ENCODE data around the gene DLK2. TPM values are rescaled to one million over a fixed set of nuclear protein-coding genes. Genes with fewer than 3 reads are reported as not detected.

DLK2 gene
- total RNA-seq, 1 experiment from 2014 or later, result 1.5 TPM

DNA sequence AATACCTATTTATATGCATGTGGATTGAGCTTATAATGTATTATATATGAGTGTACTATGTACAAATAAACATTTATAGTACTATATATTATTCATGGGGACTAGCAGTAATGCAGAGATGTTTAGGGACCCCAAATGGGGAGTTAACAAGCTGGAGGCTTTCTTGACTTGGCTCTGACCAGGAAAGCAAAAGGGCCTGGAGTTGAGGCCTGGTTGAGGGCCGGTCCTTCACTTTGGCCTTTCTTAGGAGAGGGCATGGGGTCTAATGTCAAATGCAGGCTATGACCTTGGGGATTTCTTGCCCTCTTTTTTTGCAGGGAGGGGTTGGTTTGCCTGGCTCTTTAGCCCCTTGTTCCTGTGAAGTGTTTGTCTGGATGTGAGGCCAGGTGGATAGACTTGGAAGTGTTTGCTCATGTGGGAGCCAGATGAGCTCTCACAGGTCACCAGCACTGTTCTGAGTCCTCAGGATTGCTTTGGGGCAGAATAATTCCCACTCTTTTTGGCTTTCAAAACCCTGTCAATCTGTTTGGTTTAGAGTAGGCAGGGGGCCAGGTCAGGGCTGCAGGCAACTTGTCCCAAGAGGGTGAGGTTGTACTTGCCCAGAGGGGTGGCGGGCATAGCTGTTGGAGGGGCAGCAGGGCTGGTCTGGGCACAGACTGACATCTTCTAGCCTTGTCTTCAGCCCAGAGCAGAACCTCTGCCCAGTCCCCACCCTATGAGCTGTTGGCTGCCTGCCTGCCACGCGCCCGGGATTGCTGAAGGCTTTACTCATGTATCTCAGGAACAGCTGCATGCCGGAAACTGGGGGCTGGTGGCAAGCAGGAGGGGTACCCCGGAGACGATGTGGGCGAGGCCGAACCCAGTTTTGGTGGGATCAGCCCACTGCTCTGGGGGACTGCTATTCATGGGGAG, 36.7 kb upstream of the DLK2 start:
- Histone ChIP-seq H3K4me3 (no peak overlapping the region; the same call in 1 of the 2 replicates), H3K36me3 (no peaks in the 10 kb centered on the region), H3K9me3 (no peaks in the 10 kb centered on the region), H3K27me3 (no peaks in the 10 kb centered on the region)
- DNase-seq, result peak; percentile 90

DNA sequence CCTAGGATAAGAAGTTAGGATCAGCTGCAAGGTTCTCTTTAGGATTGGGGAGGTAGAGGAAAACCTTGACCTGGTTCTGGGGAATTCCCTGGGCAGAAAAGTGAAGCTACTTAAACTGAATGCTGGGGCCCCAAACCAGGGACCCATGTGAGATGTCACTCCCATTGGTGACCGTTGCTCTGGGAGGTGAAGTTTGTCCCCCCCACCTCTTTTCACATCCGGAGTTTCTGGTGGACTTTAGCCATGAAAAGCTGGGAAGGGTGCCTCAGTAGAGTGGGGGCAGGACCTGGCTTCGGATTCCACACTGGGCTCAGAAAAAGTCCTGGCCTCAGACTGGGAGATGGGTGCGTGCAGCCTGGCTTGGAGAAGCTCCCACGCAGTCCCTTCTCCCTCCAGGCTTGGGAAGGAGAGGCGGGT, 35.2 kb upstream of the DLK2 start:
- no peak overlapping the region for H3K4me3 ChIP-seq
- H3K9me3 ChIP-seq, result no peaks in the 10 kb centered on the region
- DNase-seq, result no peak
- H3K27me3 ChIP-seq, result no peaks in the 10 kb centered on the region
- H3K36me3 ChIP-seq, result no peaks in the 10 kb centered on the region

DNA sequence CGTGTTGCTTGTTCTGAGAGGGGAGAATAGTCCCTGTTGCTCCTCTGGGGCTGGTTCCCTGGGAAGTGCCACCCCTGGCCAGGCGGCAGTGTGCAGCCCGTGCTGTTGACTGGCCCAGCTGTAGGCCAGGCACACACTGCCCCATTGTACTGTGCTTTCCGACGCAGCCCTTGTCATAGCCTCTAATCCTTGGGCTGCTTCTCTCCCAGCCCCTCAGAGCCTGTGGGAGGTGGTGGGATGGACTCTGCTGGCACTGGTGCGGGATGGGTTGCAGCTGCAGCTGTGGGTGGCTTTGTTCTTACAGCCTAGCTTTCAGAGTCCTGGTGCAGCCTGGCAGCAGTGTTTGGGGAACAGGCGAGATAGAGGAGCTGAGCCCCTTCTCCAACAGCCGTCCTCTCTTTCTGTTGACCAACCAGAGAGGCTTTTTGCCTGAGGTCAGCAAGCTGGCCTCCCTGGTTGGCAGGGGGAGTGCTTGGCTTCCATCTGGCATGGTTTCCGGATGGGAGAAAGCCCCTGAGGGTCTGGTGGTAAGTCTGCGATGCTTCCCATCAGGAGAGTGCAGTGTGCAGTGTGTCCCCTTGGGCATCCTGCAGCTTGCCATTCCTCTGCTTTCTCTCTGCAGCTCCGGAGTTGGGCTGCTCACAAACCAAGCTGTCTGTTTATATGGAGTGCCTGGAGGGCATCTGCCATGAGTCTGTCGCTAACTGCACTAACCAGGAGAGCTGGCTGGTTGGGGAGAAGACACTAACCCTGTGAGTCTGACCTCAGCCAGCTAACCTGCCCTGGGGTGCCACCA, 34.1 kb upstream of the DLK2 start:
- no peaks in the 10 kb centered on the region for H3K27me3 ChIP-seq
- H3K36me3 ChIP-seq, result no peaks in the 10 kb centered on the region
- DNase-seq, result no peak
- no peak overlapping the region for H3K4me3 ChIP-seq
- no peaks in the 10 kb centered on the region for H3K9me3 ChIP-seq

DNA sequence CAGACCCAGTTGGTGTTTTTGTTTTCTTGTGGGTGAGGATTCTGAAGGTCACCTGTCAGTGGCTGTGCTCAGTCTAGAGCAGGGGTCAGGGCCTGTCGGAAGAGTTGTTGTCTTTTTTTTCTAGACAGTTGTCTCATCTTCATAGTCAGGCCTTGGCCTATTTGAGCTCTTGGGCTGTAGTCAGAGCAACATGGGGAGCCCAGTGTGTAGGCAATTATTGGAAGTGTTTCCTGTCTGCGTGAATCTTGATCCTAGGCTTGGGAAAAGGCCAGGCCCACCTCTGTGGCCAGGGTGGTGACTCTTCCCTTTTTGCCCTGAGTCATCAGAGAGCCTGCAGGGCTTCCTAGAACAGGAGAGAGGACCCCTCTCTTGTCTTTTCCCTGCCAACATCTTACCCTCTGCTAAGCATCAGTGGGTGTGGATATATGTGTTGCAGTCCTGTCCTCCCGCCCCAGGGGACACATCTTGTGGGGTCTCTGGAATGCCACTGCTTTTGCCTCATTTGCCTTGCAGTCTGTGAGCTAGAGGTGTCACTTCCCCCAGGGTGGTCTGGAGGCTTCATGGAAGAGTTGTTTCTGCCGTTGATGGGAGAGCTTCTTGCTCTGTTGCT, 33.4 kb upstream of the DLK2 start:
- peak; percentile 59 for DNase-seq

DNA sequence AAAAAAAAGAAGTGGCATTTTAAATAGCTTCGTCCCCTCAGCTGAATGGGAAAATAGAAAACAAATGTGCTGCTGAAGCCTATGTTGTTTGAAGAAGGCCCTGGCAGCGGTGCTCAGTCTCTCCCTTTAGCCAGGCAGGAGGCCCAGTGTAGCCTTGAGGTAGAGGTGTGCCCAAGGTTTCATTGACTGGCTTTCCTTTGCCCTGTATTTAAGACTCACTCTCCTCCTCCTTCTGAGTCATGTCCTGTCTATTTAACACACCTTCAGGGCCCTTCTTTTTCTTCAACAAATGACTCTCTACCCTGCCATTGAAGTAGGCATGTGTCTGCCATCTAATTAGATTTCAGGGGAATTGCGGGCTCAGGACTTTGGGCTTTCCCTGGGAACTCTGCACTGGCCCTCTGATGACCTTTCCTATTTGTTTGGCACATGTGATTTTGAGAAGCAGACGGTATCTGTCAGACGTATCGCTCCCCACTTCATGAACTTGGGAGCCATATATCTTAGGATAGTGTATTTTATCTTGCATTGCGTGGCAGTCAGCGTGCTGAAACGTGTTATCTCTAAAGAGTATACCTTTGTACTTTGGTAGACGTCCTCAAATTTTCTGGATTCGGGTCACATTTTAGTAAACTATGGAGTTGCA, 26.4 kb upstream of the DLK2 start:
- Histone ChIP-seq H3K9me3 (no peaks in the 10 kb centered on the region), H3K4me3 (no peak overlapping the region), H3K36me3 (no peaks in the 10 kb centered on the region), H3K27me3 (no peaks in the 10 kb centered on the region)
- no peak for DNase-seq

More for the DNA sequence above, 33.4 kb upstream of the DLK2 start:
- Histone ChIP-seq H3K4me3 (no peak overlapping the region), H3K27me3 (no peaks in the 10 kb centered on the region), H3K9me3 (no peaks in the 10 kb centered on the region), H3K36me3 (no peaks in the 10 kb centered on the region)

DNA sequence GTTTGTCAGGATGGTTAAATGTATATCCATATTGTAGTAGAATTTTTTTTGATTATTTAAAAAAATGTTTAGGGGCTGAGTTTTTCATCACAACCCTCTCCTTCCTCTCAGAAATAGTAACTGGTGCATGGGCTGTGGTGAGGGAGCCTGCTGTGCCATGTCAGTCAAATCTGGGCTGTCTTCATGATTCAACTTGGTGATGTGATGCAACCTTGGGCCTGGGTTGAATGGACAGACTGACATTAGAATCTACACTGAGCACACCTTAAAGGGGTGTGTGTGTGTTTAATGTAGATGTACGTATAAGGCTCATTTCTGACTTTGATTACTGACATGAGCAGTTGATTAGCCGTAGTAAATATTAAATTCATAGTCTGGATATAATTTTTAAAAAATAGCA, 25.7 kb upstream of the DLK2 start:
- Histone ChIP-seq H3K4me3 (no peak overlapping the region), H3K27me3 (no peaks in the 10 kb centered on the region), H3K9me3 (no peaks in the 10 kb centered on the region), H3K36me3 (no peaks in the 10 kb centered on the region)
- DNase-seq, result no peak

DNA sequence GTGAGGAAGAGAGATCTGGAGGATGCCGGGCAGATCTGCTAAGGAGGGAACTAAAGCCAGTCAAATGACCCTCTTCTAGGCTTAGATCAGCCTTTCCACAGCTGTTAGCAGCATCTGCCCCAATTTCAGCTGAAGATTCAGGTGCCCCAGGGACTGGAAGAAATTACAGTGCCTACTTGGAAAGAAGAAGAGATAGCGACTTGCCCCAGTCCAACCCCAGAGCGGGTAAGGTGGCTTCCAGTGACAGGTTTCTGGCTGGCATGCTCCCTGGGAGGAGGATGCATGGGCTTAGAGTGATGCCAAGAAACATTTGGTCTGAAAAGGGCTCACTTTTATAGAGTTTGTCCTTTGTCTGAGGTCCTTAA, 22.6 kb upstream of the DLK2 start:
- Histone ChIP-seq H3K9me3 (no peaks in the 10 kb centered on the region), H3K27me3 (no peaks in the 10 kb centered on the region), H3K4me3 (peak overlapping the region; percentile 60), H3K36me3 (no peaks in the 10 kb centered on the region)
- no peak for DNase-seq

DNA sequence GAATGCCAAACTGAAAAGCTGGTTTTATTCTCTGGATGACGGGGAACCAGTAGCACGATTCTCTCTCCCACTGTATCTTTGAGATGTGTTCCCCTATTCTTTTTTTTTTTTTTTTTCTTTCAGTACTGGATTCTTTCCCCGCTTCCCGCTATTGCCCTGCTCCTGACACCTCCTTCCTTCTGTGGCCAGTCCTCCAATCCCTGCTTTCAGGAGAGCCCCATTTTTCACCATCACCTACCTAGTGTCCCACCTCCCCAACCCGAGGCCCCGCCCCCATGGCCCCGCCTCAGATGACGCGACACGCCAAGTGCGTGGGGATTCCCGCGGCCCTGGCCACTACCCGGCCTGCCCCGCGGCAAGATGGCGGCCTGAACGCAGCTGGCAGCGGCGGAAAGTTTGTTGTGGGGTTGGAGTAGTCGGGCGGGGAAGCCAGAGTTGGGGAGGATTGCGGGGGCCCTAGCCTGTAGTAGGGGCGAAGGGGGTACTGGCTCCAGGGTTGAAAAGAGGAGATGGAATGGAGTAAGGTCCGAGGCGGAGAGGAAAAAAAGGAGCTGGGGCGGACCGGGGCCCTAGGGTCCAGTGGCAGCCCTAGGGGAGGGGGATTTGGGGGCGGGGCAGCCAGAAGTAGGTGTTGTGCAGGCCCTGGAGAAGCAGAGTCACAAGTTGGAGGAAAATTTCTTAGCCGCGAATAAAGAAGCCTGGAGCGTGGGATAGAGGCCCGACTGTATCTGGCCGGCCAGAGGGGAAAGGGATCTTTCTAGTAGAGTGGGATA, 22.1 kb upstream of the DLK2 start, which contains the start of gene TJAP1:
TJAP1 (plus strand) TSS at position 336 of the 773 bp plus-strand sequence. CDS start 21,432 bp downstream, outside the sequence.
- H3K27me3 ChIP-seq, result no peaks in the 10 kb centered on the region
- DNase-seq, result peak; percentile 85
- no peaks in the 10 kb centered on the region for H3K9me3 ChIP-seq
- H3K4me3 ChIP-seq, result peak within 1 kb of the TSS; percentile 60
- H3K36me3 ChIP-seq, result no peaks in the 10 kb centered on the region

DNA sequence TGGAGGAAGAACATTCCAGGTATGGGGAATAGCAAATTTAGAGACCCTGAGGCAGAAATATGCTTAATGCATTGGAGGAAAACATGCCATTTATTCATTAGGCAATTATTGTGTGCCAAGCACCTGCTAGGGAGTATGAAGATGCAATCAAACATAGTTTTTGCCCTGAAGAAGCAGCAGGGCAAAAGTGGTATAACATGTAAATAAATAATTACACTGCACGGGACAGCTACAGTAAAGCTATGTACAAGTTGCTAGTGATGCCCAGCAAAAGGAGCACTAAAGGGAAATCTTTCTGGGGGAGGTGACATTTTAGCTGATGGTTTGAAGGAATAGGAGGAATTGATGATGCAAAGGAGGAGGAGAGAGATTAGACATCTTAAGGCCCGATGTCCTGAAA, 21.4 kb upstream of the DLK2 start:
- DNase-seq, result no peak
- H3K36me3 ChIP-seq, result no peaks in the 10 kb centered on the region
- H3K9me3 ChIP-seq, result no peaks in the 10 kb centered on the region
- H3K27me3 ChIP-seq, result no peaks in the 10 kb centered on the region
- H3K4me3 ChIP-seq, result peak overlapping the region; percentile 60

DNA sequence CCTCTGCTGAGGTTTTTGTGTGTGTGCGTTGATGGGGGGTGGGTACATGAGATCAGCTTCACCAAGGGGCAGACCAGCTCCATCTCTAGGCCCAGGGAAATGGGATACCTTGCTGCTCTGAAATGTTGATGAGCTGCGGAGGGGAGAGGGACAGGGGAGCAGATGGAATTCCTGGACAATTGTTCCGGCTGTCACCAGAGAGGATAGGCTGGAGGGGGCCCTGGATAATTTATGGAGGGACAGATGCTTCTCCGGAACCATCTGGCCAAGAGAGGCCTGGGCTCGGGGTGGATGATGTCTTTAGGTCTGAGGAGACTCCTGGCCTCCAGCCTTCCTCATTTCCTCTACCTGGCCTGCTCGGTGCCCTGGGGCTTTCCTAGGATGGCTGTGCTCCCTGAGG, 20.2 kb upstream of the DLK2 start:
- H3K9me3 ChIP-seq, result no peaks in the 10 kb centered on the region
- no peaks in the 10 kb centered on the region for H3K36me3 ChIP-seq
- no peak overlapping the region for H3K4me3 ChIP-seq
- DNase-seq, result no peak
- H3K27me3 ChIP-seq, result no peaks in the 10 kb centered on the region

DNA sequence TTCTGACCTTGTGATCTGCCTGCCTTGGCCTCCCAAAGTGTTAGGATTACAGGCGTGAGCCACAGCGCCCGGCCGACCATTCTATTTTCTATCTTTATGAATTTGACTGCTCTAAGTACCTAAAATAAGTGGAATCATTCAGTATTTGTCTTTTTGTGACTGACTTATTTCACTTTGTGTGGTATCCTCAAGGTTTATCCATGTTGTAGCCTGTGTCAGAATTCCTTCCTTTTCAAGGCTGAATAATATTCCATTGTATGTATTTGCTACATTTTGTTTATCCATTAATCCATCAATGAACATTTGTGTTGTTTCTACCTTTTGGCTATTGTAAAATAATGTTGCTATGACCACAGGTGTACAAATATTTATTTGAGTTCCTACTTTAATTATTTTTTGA, 17.2 kb upstream of the DLK2 start:
- H3K9me3 ChIP-seq, result no peaks in the 10 kb centered on the region
- H3K4me3 ChIP-seq, result no peak overlapping the region
- no peak for DNase-seq
- H3K36me3 ChIP-seq, result no peaks in the 10 kb centered on the region
- H3K27me3 ChIP-seq, result no peaks in the 10 kb centered on the region

DNA sequence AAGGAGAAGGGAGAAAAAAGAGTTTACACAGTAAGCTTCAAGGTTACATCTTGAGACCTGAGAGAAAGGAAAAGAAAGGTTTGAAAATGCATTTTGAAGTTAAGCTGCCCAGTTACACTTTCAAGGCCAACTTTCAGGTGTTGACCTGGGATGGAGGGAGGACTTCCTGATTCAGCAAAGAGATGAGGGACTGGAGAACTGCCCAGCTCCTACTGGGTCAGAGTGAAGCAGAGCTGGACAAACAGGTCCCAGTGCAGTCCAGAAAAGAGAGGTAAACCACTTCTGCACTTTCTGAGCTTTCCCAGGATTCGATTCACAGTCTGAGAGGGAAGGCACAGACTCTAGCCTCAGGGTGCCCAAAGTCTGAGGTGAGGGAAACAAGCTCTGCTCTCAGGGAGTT, 16.1 kb upstream of the DLK2 start:
- H3K36me3 ChIP-seq, result no peaks in the 10 kb centered on the region
- DNase-seq, result no peak
- H3K27me3 ChIP-seq, result no peaks in the 10 kb centered on the region
- H3K9me3 ChIP-seq, result no peaks in the 10 kb centered on the region
- no peak overlapping the region for H3K4me3 ChIP-seq

DNA sequence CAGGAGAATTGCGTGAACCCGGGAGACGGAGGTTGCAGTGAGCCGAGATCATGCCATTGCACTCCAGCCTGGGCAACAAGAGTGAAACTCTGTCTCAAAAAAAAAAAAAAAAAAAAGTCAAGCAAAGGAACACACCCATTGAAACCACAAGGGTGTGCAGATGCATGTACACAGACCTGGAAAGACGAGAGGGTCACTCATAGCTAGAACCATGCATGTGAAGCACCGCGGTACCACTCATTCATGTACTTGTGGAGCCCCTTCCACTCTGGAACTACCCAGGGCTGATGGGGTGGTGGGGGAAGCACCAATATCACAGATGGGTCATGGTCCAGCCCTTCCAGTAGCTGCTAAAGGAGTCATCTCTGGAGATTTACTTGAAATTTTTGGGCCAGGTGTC, 14.6 kb upstream of the DLK2 start:
- no peak for DNase-seq
- no peaks in the 10 kb centered on the region for H3K36me3 ChIP-seq
- H3K27me3 ChIP-seq, result no peaks in the 10 kb centered on the region
- no peaks in the 10 kb centered on the region for H3K9me3 ChIP-seq
- no peak overlapping the region for H3K4me3 ChIP-seq

DNA sequence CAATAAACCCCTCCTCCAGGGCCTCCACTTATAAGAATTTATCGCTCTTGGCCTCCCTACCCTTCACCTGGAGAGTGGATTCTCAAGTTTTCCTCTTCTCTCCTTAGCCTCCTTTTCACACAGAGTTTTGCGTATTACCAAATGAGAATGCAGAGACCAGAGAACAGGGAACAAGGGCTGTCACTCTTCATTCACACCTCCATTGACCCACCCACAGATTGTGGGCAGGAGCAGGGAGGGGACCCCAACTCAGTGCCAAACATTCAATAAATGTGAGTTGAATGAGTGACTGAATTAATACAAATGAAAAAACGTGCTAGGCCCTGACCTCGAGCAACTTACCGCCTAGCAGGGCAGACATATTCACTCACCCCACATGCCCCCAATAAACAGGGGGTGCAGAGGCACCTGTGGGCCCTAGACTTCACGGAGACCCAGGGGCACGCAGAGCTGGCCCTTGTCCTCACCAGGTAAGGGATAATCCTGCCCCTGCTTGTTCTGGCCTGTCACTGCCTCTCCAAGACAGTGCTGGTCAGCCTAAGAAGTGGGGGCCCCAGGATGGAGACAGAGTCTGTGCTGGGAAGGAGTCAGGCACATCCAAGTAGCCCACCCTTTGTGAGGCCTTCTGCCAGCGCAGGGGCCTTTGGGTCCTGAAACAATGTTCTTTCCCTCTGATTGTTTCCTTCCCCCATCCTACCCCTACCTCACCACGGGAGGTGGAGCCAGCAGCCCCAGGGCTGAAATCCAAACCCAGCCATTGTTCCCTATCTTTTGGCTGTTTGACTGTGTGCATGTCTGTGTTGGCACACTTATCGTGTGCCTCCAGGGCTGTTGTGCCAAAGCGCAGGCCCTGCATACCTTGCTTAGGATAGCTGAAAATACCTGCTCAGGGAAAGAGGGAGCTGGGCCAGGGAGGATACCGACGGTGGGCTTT, 13.7 kb upstream of the DLK2 start:
- H3K27me3 ChIP-seq, result no peaks in the 10 kb centered on the region
- no peaks in the 10 kb centered on the region for H3K36me3 ChIP-seq
- H3K9me3 ChIP-seq, result no peaks in the 10 kb centered on the region
- no peak for DNase-seq
- H3K4me3 ChIP-seq, result no peak overlapping the region

DNA sequence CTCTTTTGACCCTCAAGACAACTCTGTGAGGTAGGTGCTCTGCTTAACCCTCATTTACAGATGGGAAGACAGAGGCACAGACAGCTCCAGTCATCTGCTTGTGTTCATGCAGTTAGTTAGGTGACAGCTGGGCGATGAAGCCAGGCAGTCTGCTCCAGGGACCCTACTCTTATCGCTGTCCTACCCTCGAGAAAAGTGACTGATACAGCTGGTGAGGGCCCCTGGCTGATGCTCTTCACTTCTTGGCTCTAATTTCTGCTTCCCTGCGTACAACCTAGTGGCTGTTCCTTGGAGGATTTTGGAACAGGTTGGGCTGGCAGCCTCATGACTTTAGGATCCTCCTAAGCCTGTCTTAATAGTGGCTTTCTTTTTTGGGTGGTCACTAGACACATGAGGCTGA, 12.9 kb upstream of the DLK2 start:
- Histone ChIP-seq H3K9me3 (no peaks in the 10 kb centered on the region), H3K4me3 (no peak overlapping the region), H3K27me3 (no peaks in the 10 kb centered on the region), H3K36me3 (no peaks in the 10 kb centered on the region)
- DNase-seq, result no peak
